ENCODE results near the gene CACNB4.
"Not testable (repeated sequence)": the region's sequence is repeated elsewhere in the genome, so short reads cannot be mapped to it uniquely, and the experiment has no call there.

The CACNB4 gene

GRCh38 chr2:151916632-151917031, 182.2 kb downstream of the CACNB4 start:
- Histone ChIP-seq H3K27me3 (ENCODE audit: control insufficient read depth, insufficient read depth, low read length) (no peaks in the 10 kb centered on the region), H2AFZ (no peak overlapping the region), H3K4me2 (ENCODE audit: low read length) (no peak overlapping the region), H3K79me2 (no peaks in the 10 kb centered on the region), H3K36me3 (ENCODE audit: control insufficient read depth, insufficient read depth, low read length) (no peaks in the 10 kb centered on the region), H3K4me3 (ENCODE audit: low read depth, low read length) (no peak overlapping the region), H3K9me3 (ENCODE audit: control insufficient read depth, low read length) (no peaks in the 10 kb centered on the region), H3K27ac (no peak overlapping the region), H3K9ac (no peak overlapping the region), H3K4me1 (no peaks in the 10 kb centered on the region)
- no peak for TF ChIP-seq CTCF (IDR thresholded peaks at IDR 0.05)

- not testable (repeated sequence) for H3K79me2 ChIP-seq; H3K9ac ChIP-seq; H3K36me3 ChIP-seq (ENCODE audit: control insufficient read depth, insufficient read depth, low read length); H3K27ac ChIP-seq; H3K9me3 ChIP-seq (ENCODE audit: control insufficient read depth, low read length); H2AFZ ChIP-seq; H3K4me1 ChIP-seq; H3K4me3 ChIP-seq (ENCODE audit: low read depth, low read length); H3K27me3 ChIP-seq (ENCODE audit: control insufficient read depth, insufficient read depth, low read length); H3K4me2 ChIP-seq (ENCODE audit: low read length)
Measured at GRCh38 chr2:151915629-151916025, 183.2 kb downstream of the CACNB4 start.

- no peak overlapping the region for H3K4me3 ChIP-seq (ENCODE audit: low read depth, low read length)
- H3K9ac ChIP-seq: no peak overlapping the region
- H3K27ac ChIP-seq: no peak overlapping the region
- no peaks in the 10 kb centered on the region for H3K9me3 ChIP-seq (ENCODE audit: control insufficient read depth, low read length)
- H3K36me3 ChIP-seq (ENCODE audit: control insufficient read depth, insufficient read depth, low read length): no peaks in the 10 kb centered on the region
- no peaks in the 10 kb centered on the region for H3K4me1 ChIP-seq
- TF ChIP-seq CTCF (IDR thresholded peaks at IDR 0.05): no peak
- H3K4me2 ChIP-seq (ENCODE audit: low read length): no peak overlapping the region
- H3K27me3 ChIP-seq (ENCODE audit: control insufficient read depth, insufficient read depth, low read length): no peaks in the 10 kb centered on the region
- H2AFZ ChIP-seq: no peak overlapping the region
- no peaks in the 10 kb centered on the region for H3K79me2 ChIP-seq
Measured at GRCh38 chr2:151914989-151915628, 183.7 kb downstream of the CACNB4 start.

GRCh38 chr2:151908204-151908882, 190.5 kb downstream of the CACNB4 start:
- Histone ChIP-seq H3K27me3 (ENCODE audit: control insufficient read depth, insufficient read depth, low read length) (no peaks in the 10 kb centered on the region), H3K9me3 (ENCODE audit: control insufficient read depth, low read length) (no peaks in the 10 kb centered on the region), H3K27ac (no peak overlapping the region), H2AFZ (peak overlapping the region; percentile 31), H3K36me3 (ENCODE audit: control insufficient read depth, insufficient read depth, low read length) (no peaks in the 10 kb centered on the region), H3K4me3 (ENCODE audit: low read depth, low read length) (no peak overlapping the region), H3K4me1 (peaks cover 6% of the 10 kb centered on the region), H3K9ac (no peak overlapping the region), H3K79me2 (no peaks in the 10 kb centered on the region), H3K4me2 (ENCODE audit: low read length) (no peak overlapping the region)
- no peak for TF ChIP-seq CTCF (IDR thresholded peaks at IDR 0.05)

- H3K27me3 ChIP-seq (ENCODE audit: control insufficient read depth, insufficient read depth, low read length): no peaks in the 10 kb centered on the region
- peaks cover 6% of the 10 kb centered on the region for H3K4me1 ChIP-seq
- no peak overlapping the region for H3K4me3 ChIP-seq (ENCODE audit: low read depth, low read length)
- H2AFZ ChIP-seq: peak overlapping the region; percentile 31
- no peaks in the 10 kb centered on the region for H3K79me2 ChIP-seq
- H3K36me3 ChIP-seq (ENCODE audit: control insufficient read depth, insufficient read depth, low read length): no peaks in the 10 kb centered on the region
- no peak overlapping the region for H3K9ac ChIP-seq
- H3K9me3 ChIP-seq (ENCODE audit: control insufficient read depth, low read length): no peaks in the 10 kb centered on the region
- no peak for TF ChIP-seq CTCF (IDR thresholded peaks at IDR 0.05)
- no peak overlapping the region for H3K27ac ChIP-seq
- H3K4me2 ChIP-seq (ENCODE audit: low read length): no peak overlapping the region
Measured at GRCh38 chr2:151907286-151908203, 191.3 kb downstream of the CACNB4 start.

Measured in parathyroid adenoma (tissue), 2 donors.